HG03354 (cell line): ENCODE measurements around the gene BRINP2.
"Not testable (repeated sequence)": the region's sequence is repeated elsewhere in the genome, so short reads cannot be mapped to it uniquely, and the experiment has no call there.

Source experiments
- ATAC-seq: cut with Tn5 transposase; IDR thresholded peaks from one replicate; pipeline ENCODE4 v1.9.1; 2021; ENCODE audit warnings: mild to moderate bottlenecking; ENCODE audit not compliant: unreplicated experiment, poor library complexity, severe bottlenecking

Gene BRINP2

DNA sequence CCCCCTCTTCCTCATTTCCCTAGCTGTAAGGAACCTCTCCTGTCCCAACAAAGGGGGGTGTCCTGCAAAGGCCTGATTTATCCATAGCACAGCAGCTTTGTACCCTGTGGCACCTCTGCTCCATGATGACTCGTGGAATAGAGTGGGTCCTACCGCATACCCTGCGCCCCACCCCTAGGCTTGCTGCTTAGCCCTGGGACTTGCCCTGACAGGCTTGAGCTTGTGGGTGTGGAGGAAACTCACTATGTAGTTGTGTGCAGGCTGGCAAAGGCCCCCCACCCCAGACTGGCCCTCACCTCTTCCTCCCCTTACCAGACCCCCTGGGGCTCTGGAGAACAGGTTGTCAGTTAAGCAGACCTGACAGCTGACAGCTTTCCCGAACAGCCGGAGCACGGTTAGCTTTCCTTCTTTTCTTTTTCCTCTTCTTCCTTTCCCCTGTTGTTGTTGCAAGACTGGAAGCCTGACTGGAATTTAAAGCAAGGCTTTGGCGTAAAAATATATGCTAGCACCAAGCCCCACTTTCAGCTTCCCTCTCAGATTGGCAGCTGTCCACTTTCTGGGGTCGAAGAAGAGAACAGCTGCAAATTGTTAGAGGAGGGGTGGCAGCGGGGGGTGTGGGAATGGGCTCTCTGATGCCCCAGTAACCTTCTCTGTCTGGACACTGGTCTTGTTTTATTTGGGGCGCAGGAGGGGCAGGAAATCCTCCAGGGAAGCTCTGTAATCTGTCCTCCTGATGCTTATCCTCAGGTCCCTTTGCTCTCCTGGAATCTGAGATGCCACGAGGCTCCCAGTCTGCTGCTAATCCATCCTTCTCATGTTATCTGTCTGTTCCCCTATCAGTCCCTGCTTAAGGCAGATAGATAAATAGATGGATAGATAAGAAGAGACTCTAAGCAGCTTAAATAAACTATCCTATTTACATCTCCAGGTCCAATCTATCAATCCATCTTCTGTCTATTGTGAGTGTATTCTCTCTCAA is 134.6 kb downstream of the BRINP2 start:
- no peak for ATAC-seq

GRCh38 chr1:177306019-177306415 is 135.3 kb downstream of the BRINP2 start:
- ATAC-seq, result no peak

DNA sequence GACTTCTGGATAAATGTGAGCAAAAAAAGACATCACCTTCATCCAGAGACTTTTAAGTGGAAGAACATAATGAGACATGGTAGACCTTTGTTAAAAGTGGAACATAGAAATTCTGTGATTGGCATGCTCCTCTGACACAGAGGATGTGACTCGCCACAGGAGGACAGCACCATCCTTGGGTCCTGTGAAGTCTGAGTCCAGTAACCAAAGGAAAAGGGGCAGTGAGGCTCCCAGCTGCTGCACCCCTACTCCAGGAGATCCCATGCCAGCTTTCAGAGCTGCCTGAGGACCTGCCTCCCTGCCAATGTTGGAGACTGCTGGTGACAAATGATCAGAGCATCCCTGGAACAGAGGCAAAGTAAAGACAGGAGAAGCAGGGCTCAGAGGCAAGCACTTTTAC is 136.2 kb downstream of the BRINP2 start:
- ATAC-seq, result no peak

DNA sequence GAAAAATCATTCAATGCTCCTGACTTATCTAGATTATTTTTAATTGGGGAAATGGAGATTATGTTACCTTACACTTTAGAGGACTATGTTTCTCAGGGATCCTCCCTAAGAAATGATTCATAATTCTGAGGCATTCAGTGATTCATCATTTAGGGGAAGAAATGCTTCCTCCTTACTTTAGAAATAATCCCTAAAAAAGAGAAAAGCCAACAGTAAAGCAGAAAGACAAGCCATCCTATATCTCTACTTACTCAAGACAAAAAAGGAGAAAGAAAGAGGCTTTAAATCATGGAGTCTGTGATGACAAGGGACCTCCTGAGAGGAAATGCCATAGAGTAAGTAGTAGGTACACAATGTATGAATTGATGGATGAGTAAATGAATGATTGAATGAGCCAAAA is 137.0 kb downstream of the BRINP2 start:
- ATAC-seq, result no peak

DNA sequence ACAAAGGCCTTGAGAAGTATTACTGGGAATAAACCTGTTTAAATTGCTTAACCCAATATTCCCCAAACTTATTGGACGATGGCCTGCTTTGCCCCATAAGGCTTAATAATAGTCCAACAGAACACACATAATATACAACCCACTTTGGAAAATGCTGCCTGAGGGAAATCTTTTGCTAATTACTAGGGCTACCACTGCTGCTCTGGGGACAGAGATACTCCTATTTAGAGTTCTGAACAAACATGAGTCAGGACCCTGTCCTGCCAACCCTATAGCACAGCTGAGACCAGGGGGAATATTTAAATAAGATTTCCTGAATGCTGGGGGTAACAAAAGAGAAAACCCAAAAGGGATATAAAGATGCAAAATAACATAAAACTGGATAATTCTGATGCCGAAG is 139.1 kb downstream of the BRINP2 start:
- ATAC-seq, result no peak

DNA sequence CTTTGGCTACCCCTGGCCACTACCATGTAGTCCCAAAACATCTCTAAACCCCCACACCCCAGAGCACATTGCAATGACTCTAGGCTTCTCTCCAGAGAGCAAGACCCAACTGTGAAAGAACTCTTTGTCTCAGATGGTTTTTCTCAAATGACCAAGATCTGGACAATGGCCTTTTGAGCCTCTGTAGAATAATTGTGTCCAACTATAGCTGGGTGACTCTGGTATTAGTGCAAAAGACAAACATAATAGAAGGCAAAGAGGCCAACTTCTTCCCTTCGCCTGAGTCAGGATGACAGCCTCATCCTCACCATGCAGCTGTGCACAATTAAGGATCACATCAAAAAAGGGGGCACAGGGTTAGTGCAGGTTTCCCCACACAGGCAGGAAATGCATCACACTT is 139.6 kb downstream of the BRINP2 start:
- ATAC-seq, result no peak

- no peak for ATAC-seq
These were observed 140.4 kb downstream of the BRINP2 start for GRCh38 chr1:177311111-177311510.

DNA sequence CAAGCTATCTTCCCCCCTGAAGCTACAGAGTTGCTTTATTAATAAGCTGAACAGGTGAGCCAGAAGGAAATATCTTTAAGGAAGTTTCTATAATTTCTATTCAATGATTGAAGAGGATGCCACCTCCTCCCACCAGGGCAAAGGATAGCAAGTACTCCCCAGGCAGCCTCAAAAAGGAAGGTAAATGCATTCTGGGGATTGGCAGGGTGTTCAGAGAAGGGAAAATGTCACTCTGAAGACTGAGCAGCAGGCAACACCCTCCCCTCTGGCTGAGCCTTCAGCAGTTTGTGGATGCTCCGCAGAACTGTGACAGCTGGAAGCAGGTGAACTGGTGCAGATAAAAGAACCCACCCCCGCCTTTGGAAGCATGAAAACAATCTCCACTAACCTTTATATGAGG is 140.8 kb downstream of the BRINP2 start:
- ATAC-seq, result no peak

DNA sequence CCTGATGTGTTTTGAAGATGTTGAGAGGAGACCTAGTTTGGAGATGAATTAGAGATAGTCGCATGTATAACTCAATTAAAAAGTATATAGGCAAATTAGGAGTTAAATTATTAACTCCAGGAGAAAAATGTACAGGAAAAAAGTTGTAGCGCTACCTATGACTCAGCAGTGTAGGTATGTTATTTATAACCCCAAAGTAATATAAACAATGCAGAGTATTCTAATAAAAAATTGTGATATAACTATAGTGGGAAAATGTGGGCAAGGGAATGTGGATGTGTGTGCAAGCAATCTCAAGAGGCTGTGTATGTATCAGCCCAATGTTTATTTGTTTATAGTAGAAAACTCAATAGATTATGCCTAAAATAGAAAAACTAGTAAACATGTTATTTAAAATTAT is 144.5 kb downstream of the BRINP2 start:
- ATAC-seq, result no peak

- ATAC-seq, result no peak
These were observed 145.0 kb downstream of the BRINP2 start for GRCh38 chr1:177315761-177316160.

GRCh38 chr1:177321434-177321833 is 150.7 kb downstream of the BRINP2 start:
- not testable (repeated sequence) for ATAC-seq

GRCh38 chr1:177328251-177328650 is 157.5 kb downstream of the BRINP2 start:
- ATAC-seq, result no peak

DNA sequence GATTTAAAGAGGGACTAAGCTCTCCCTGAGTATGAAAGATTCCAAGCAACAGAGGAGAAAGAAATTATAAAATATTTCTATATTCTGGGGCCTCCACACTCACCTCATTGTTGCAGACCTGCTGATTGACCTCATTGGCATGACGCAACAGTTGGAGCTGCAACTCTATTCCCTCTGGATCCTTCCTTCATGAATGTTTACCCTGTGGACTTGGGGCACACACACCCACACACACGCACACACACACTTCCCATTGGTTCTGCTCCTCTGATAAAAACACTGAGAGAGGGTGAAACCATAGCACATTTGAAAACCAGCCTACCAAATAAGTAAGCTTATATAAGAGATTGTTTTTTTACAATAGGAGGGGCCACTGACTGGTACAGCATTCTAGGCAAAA is 159.1 kb downstream of the BRINP2 start:
- no peak for ATAC-seq
